HFFc6 (cell line): Measurements from ENCODE around the gene THSD4. TPM values are rescaled to one million over a fixed set of nuclear protein-coding genes. Genes with fewer than 3 reads are reported as not detected.
"Not testable (repeated sequence)": the region's sequence is repeated elsewhere in the genome, so short reads cannot be mapped to it uniquely, and the experiment has no call there.

ENCODE experiments used
- DNase-seq: peaks from one replicate; pipeline ENCODE4 v3.0.0-alpha.2; 2018
- H3K27ac Mint-ChIP-seq: 2 replicates; pipeline ENCODE4 v1.8.0; 2020; ENCODE audit warnings: mild to moderate bottlenecking, mixed read lengths
- H3K27me3 Mint-ChIP-seq: 2 replicates; pipeline ENCODE4 v1.8.0; 2021; ENCODE audit warnings: mild to moderate bottlenecking, moderate library complexity, mixed read lengths; ENCODE audit not compliant: insufficient read depth
- H3K36me3 Mint-ChIP-seq: 2 replicates; pipeline ENCODE4 v1.8.0; 2021; ENCODE audit warnings: low read depth, mixed read lengths
- H3K4me1 Mint-ChIP-seq: 2 replicates; pipeline ENCODE4 v1.8.0; 2020; ENCODE audit warnings: low read depth, mixed read lengths
- H3K4me3 Mint-ChIP-seq: 2 replicates; pipeline ENCODE4 v1.8.0; 2020; ENCODE audit warnings: mild to moderate bottlenecking, moderate library complexity, mixed read lengths
- H3K9me3 Mint-ChIP-seq: 2 replicates; pipeline ENCODE4 v1.8.0; 2020; ENCODE audit warnings: mild to moderate bottlenecking, mixed read lengths
- CTCF ChIP-seq: fragments of 200-600 bp; sonication (generic); IDR thresholded peaks from 2 replicates; pipeline ENCODE4 v1.5.0; 2021; ENCODE audit warnings: antibody characterized with exemption, mild to moderate bottlenecking
- total RNA-seq, 6 experiments: library from RNA; stranded (reverse); fragmentation: NEBNext Ultra II Directional; extraction: Animal tissue kit (Norgen Biotek cat#: 25700); gene quantifications; 2 replicates in 1 of 6; 3 replicates in 5 of 6; pipeline ENCODE4 v1.2.3, GENCODE V29; 2021

THSD4 gene
- total RNA-seq, 6 experiments from 2014 or later, result 32.7 to 39.1 (median 36.4) TPM

DNA sequence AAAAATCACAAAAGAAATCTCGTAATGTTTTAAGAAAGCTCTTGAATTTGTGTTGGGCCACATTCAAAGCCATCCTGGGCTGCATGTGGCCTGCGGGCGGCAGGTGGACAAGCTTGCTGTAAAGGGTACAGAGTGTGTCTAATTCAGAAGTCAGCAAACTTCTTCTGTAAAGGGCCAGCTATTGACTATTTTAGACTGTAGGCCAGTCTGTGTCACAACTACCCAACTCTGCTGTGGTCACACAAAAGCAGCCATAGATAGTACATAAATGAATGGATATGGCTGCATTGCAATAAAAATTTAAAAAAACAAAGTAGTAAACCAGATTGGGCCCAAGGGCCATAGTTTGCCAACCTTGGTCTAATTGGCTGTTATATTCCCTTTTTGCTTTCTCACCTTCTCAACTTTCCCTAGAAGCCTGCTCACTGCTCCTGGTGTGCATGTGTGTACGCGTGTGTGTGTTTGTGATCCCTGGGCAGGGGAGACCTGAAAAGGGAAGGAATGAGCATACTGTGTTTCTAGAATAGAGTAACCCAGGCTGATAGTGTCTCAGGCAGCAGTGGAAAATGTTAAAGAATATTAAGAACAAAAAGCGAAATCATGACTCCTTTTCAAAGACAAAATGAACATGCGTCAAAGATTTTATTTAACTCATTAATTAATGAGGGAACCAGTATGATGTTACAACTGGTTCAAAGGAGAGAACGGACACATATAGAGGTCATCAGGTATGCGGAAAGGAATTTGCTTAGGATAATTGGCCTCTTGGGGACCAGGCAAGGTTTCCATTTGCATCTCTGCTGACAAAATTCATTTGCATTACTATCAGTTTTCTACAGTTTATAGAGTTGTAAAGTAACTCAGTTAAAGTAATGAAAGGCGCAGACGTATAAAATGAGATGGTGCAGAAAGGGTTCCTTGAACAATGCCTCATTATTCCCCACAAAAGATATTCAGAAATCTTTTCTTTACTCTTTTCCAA is 248.0 kb downstream of the THSD4 start:
- Mint-ChIP-seq H3K9me3 (no peaks in the 10 kb centered on the region), H3K4me1 (no peaks in the 10 kb centered on the region), H3K36me3 (peaks cover 30% of the 10 kb centered on the region), H3K27me3 (no peaks in the 10 kb centered on the region), H3K4me3 (no peak overlapping the region), H3K27ac (no peak overlapping the region)
- TF ChIP-seq CTCF, result no peak
- no peak for DNase-seq

GRCh38 chr15:71364117-71364584 is 248.9 kb downstream of the THSD4 start:
- Mint-ChIP-seq H3K4me1 (no peaks in the 10 kb centered on the region), H3K36me3 (peaks cover 26% of the 10 kb centered on the region), H3K27me3 (no peaks in the 10 kb centered on the region), H3K9me3 (no peaks in the 10 kb centered on the region), H3K27ac (no peak overlapping the region), H3K4me3 (no peak overlapping the region)
- no peak for TF ChIP-seq CTCF
- DNase-seq, result no peak

- Mint-ChIP-seq H3K36me3 (peaks cover 24% of the 10 kb centered on the region), H3K9me3 (no peaks in the 10 kb centered on the region; the same call in 1 of the 2 replicates), H3K27ac (no peak overlapping the region), H3K27me3 (no peaks in the 10 kb centered on the region), H3K4me3 (no peak overlapping the region), H3K4me1 (no peaks in the 10 kb centered on the region)
- TF ChIP-seq CTCF, result no peak
- no peak for DNase-seq
Observed at GRCh38 chr15:71366522-71366921, 251.3 kb downstream of the THSD4 start.

GRCh38 chr15:71366926-71367325 is 251.7 kb downstream of the THSD4 start:
- TF ChIP-seq CTCF, result no peak
- no peak for DNase-seq
- Mint-ChIP-seq H3K4me3 (no peak overlapping the region), H3K9me3 (no peaks in the 10 kb centered on the region; the same call in 1 of the 2 replicates), H3K36me3 (peaks cover 24% of the 10 kb centered on the region), H3K4me1 (no peaks in the 10 kb centered on the region), H3K27me3 (no peaks in the 10 kb centered on the region), H3K27ac (no peak overlapping the region)

- not testable (repeated sequence) for H3K9me3 Mint-ChIP-seq, H3K27ac Mint-ChIP-seq, DNase-seq, H3K4me3 Mint-ChIP-seq, H3K4me1 Mint-ChIP-seq, H3K27me3 Mint-ChIP-seq
- peaks cover 24% of the 10 kb centered on the region for H3K36me3 Mint-ChIP-seq
Observed at GRCh38 chr15:71367737-71368136, 252.5 kb downstream of the THSD4 start.

GRCh38 chr15:71372769-71373168 is 257.5 kb downstream of the THSD4 start:
- not testable (repeated sequence) for H3K9me3 Mint-ChIP-seq, H3K27me3 Mint-ChIP-seq, DNase-seq, H3K4me3 Mint-ChIP-seq, H3K27ac Mint-ChIP-seq
- Mint-ChIP-seq H3K36me3 (peaks cover 23% of the 10 kb centered on the region), H3K4me1 (peaks cover 36% of the 10 kb centered on the region)
